ENCODE measurements around the gene NRXN2.

Gene NRXN2

GRCh38 chr11:64594159-64594939, 128.6 kb downstream of the NRXN2 start:
- DNase-seq (ENCODE audit: low read depth in 1 of 2, low spot score in 1 of 2): no peak

- no peak for DNase-seq (ENCODE audit: low read depth in 1 of 2, low spot score in 1 of 2)
Measured at GRCh38 chr11:64593156-64594105, 129.6 kb downstream of the NRXN2 start.

GRCh38 chr11:64592656-64593055, 130.3 kb downstream of the NRXN2 start:
- DNase-seq (ENCODE audit: low read depth in 1 of 2, low spot score in 1 of 2): no peak

GRCh38 chr11:64592234-64592615, 130.8 kb downstream of the NRXN2 start:
- DNase-seq (ENCODE audit: low read depth in 1 of 2, low spot score in 1 of 2): no peak

GRCh38 chr11:64591257-64592233, 131.5 kb downstream of the NRXN2 start:
- no peak for DNase-seq (ENCODE audit: low read depth in 1 of 2, low spot score in 1 of 2)

- DNase-seq (ENCODE audit: low read depth in 1 of 2, low spot score in 1 of 2): no peak
Measured at GRCh38 chr11:64590763-64591221, 132.2 kb downstream of the NRXN2 start, which contains the start of gene SLC22A12. SLC22A12 (plus strand) TSS chr11:64591220; CDS start chr11:64591557, 337 bp downstream.

GRCh38 chr11:64588701-64589100, 134.3 kb downstream of the NRXN2 start:
- no peak for DNase-seq (ENCODE audit: low read depth in 1 of 2, low spot score in 1 of 2)

- no peak for DNase-seq (ENCODE audit: low read depth in 1 of 2, low spot score in 1 of 2)
Measured at GRCh38 chr11:64586366-64586765, 136.6 kb downstream of the NRXN2 start.

GRCh38 chr11:64585150-64585549, 137.8 kb downstream of the NRXN2 start:
- DNase-seq (ENCODE audit: low read depth in 1 of 2, low spot score in 1 of 2): no peak

GRCh38 chr11:64583296-64584262, 139.4 kb downstream of the NRXN2 start:
- no peak for DNase-seq (ENCODE audit: low read depth in 1 of 2, low spot score in 1 of 2)

- no peak for DNase-seq (ENCODE audit: low read depth in 1 of 2, low spot score in 1 of 2)
Measured at GRCh38 chr11:64582885-64583284, 140.1 kb downstream of the NRXN2 start.

- DNase-seq (ENCODE audit: low read depth in 1 of 2, low spot score in 1 of 2): no peak
Measured at GRCh38 chr11:64581057-64581523, 141.9 kb downstream of the NRXN2 start.

- DNase-seq (ENCODE audit: low read depth in 1 of 2, low spot score in 1 of 2): no peak
Measured at GRCh38 chr11:64580412-64580811, 142.6 kb downstream of the NRXN2 start.

GRCh38 chr11:64577202-64577601, 145.8 kb downstream of the NRXN2 start:
- no peak for DNase-seq (ENCODE audit: low read depth in 1 of 2, low spot score in 1 of 2)

- DNase-seq (ENCODE audit: low read depth in 1 of 2, low spot score in 1 of 2): no peak
Measured at GRCh38 chr11:64572143-64572542, 150.9 kb downstream of the NRXN2 start.

- DNase-seq (ENCODE audit: low read depth in 1 of 2, low spot score in 1 of 2): no peak
Measured at GRCh38 chr11:64571410-64572091, 151.4 kb downstream of the NRXN2 start.

- DNase-seq (ENCODE audit: low read depth in 1 of 2, low spot score in 1 of 2): no peak
Measured at GRCh38 chr11:64571050-64571409, 152.0 kb downstream of the NRXN2 start.

- DNase-seq (ENCODE audit: low read depth in 1 of 2, low spot score in 1 of 2): no peak
Measured at GRCh38 chr11:64570341-64570740, 152.7 kb downstream of the NRXN2 start.
